ENCODE results near the gene POLN. TPM values are rescaled to one million over a fixed set of nuclear protein-coding genes. Genes with fewer than 3 reads are reported as not detected.

The POLN gene
- total RNA-seq, 2 donors from 2014 or later, result 3.8 to 15.2 TPM

GRCh38 chr4:2093265-2093664 is 148.7 kb downstream of the POLN start:
- intact Hi-C loops (cut with DNase I), result no loop called here
- TF ChIP-seq, protein P1, sequence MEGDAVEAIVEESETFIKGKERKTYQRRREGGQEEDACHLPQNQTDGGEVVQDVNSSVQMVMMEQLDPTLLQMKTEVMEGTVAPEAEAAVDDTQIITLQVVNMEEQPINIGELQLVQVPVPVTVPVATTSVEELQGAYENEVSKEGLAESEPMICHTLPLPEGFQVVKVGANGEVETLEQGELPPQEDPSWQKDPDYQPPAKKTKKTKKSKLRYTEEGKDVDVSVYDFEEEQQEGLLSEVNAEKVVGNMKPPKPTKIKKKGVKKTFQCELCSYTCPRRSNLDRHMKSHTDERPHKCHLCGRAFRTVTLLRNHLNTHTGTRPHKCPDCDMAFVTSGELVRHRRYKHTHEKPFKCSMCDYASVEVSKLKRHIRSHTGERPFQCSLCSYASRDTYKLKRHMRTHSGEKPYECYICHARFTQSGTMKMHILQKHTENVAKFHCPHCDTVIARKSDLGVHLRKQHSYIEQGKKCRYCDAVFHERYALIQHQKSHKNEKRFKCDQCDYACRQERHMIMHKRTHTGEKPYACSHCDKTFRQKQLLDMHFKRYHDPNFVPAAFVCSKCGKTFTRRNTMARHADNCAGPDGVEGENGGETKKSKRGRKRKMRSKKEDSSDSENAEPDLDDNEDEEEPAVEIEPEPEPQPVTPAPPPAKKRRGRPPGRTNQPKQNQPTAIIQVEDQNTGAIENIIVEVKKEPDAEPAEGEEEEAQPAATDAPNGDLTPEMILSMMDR (IDR thresholded peaks at IDR 0.05), result no peak
- TF ChIP-seq POLR2AphosphoS5 (IDR thresholded peaks at IDR 0.05) (no peak), POLR2A (IDR thresholded peaks at IDR 0.05) (no peak)

GRCh38 chr4:2092669-2093053 is 149.3 kb downstream of the POLN start:
- TF ChIP-seq POLR2AphosphoS5 (IDR thresholded peaks at IDR 0.05) (no peak), POLR2A (IDR thresholded peaks at IDR 0.05) (no peak)
- TF ChIP-seq, protein P1 (IDR thresholded peaks at IDR 0.05), result no peak
- Histone ChIP-seq H3K4me1 (replicated peaks) (no peaks in the 10 kb centered on the region), H3K27ac (no peak overlapping the region), H3K27me3 (replicated peaks; ENCODE audit: insufficient read depth) (no peaks in the 10 kb centered on the region), H3K4me3 (no peak overlapping the region), H3K36me3 (no peaks in the 10 kb centered on the region), H3K9me3 (no peaks in the 10 kb centered on the region)
- intact Hi-C loops (cut with DNase I), result no loop called here
- 82% methylated on average over 6 of the region's 6 CpGs for WGBS
- DNase-seq (ENCODE audit: low spot score), result no peak

More at GRCh38 chr4:2093265-2093664, 148.7 kb downstream of the POLN start:
- Histone ChIP-seq H3K36me3 (no peaks in the 10 kb centered on the region), H3K4me1 (replicated peaks) (no peaks in the 10 kb centered on the region), H3K4me3 (no peak overlapping the region), H3K9me3 (no peaks in the 10 kb centered on the region), H3K27ac (no peak overlapping the region), H3K27me3 (replicated peaks; ENCODE audit: insufficient read depth) (no peaks in the 10 kb centered on the region)
- WGBS, result 88% methylated on average over 6 of the region's 6 CpGs
- DNase-seq (ENCODE audit: low spot score), result no peak

GRCh38 chr4:2091990-2092668 is 149.8 kb downstream of the POLN start:
- Histone ChIP-seq H3K27me3 (replicated peaks; ENCODE audit: insufficient read depth) (no peaks in the 10 kb centered on the region), H3K36me3 (no peaks in the 10 kb centered on the region), H3K9me3 (no peaks in the 10 kb centered on the region), H3K4me1 (replicated peaks) (no peaks in the 10 kb centered on the region), H3K4me3 (no peak overlapping the region), H3K27ac (no peak overlapping the region)
- TF ChIP-seq POLR2AphosphoS5 (IDR thresholded peaks at IDR 0.05) (no peak), POLR2A (IDR thresholded peaks at IDR 0.05) (no peak)
- TF ChIP-seq, protein P1 (IDR thresholded peaks at IDR 0.05), result no peak
- DNase-seq (ENCODE audit: low spot score), result no peak
- WGBS, result 80% methylated on average over 15 of the region's 15 CpGs
- intact Hi-C loops (cut with DNase I), result no loop called here

- no peak overlapping the region for H3K4me3 ChIP-seq
- 85% methylated on average over 1 of the region's 1 CpG for WGBS
- no peak for DNase-seq (ENCODE audit: low spot score)
Measured at GRCh38 chr4:2090642-2091041, 151.3 kb downstream of the POLN start.

More at GRCh38 chr4:2090642-2091041, 151.3 kb downstream of the POLN start:
- no peaks in the 10 kb centered on the region for H3K9me3 ChIP-seq
- no peaks in the 10 kb centered on the region for H3K27me3 ChIP-seq (replicated peaks; ENCODE audit: insufficient read depth)
- H3K27ac ChIP-seq, result no peak overlapping the region
- intact Hi-C loops (cut with DNase I), result no loop called here
- H3K4me1 ChIP-seq (replicated peaks), result no peaks in the 10 kb centered on the region
- TF ChIP-seq, protein P1 (IDR thresholded peaks at IDR 0.05), result no peak
- TF ChIP-seq POLR2AphosphoS5 (IDR thresholded peaks at IDR 0.05) (no peak), POLR2A (IDR thresholded peaks at IDR 0.05) (no peak)
- no peaks in the 10 kb centered on the region for H3K36me3 ChIP-seq
